ENCODE results near the gene TP53I13. TPM values are rescaled to one million over a fixed set of nuclear protein-coding genes. Genes with fewer than 3 reads are reported as not detected.

TP53I13 gene
- total and polyA plus RNA-seq, 2 donors (not counting 1 experiment from before 2014, with no cell fraction given) = 11.1 to 51.5 TPM

DNA sequence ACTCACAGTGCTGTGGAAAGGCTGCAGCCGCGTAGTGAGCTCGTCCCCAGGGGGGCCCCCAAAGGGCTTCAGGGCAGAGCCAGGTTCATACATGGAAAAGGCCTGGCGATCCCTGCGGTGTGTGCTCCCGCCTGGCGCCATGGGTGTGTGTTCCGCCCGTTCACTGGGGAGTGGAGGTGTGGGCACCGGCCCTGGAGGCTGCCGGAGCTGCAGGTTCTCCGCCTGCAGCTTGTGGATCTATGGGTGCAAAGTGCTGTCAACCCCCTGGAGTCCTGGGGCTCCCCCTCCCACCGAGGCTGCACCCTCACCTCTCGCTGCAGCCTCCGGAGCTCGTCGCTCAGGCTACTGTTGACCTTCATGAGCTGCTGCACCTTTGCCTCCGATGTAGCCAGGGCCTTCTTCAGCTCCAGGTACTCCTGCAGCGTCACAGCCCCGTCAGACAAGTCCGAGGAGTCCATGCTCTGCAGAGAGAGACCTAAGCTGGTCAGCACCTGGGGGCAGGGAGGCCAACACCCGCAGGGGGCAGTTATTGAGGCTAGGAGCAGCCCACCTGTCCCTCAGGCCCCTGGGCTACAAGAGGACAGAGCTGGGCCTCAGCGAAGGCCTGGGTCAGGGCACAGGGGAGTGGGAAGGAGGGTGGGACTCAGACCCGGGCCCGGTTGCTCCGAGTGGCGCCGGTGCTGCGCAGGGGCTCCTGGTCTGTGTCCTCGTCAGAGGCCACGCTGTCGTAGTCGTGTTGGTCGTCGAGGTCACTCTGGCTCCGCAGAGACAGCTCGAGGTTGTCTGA is 7.9 kb downstream of the TP53I13 start:
- peaks cover 42% of the 10 kb centered on the region for H3K36me3 ChIP-seq (ENCODE audit: control insufficient read depth, insufficient read depth, low read length)
- H3K4me1 ChIP-seq (ENCODE audit: control insufficient read depth, extremely low read depth, insufficient read depth, low read length) = peaks cover 10% of the 10 kb centered on the region
- no peak overlapping the region for H3K27ac ChIP-seq (ENCODE audit: insufficient read depth, low read length)
- no peaks in the 10 kb centered on the region for H3K9me3 ChIP-seq (ENCODE audit: control insufficient read depth, insufficient read depth, low read depth, low read length)
- H3K27me3 ChIP-seq (ENCODE audit: control insufficient read depth, insufficient read depth, low read length) = no peaks in the 10 kb centered on the region
- no peak for TF ChIP-seq EZH2 (IDR thresholded peaks at IDR 0.05; ENCODE audit: low read length, missing control alignments)
- no peak for TF ChIP-seq CTCF (conservative IDR thresholded peaks at IDR 0.05 in 1 of 2, IDR thresholded peaks at IDR 0.05 in 1 of 2; ENCODE audit: low read depth in 1 of 2, low read length in 2 of 2)
- H3K79me2 ChIP-seq (ENCODE audit: control insufficient read depth, insufficient read depth, low read length) = no peaks in the 10 kb centered on the region
- no peak for DNase-seq (ENCODE audit: low read depth in 2 of 2)
- no peak overlapping the region for H3K4me3 ChIP-seq (replicated peaks in 1 of 4; ENCODE audit: control extremely low read depth in 1 of 4, insufficient read depth in 1 of 4, low read depth in 3 of 4, low read length in 4 of 4)
- no peak overlapping the region for H2AFZ ChIP-seq (ENCODE audit: low read length)
- no peak overlapping the region for H3K9ac ChIP-seq (ENCODE audit: insufficient read depth, low read length)
- H4K20me1 ChIP-seq (ENCODE audit: control insufficient read depth, extremely low read depth, insufficient read depth, low read length) = no peaks in the 10 kb centered on the region
- no peak overlapping the region for H3K4me2 ChIP-seq (ENCODE audit: extremely low read depth, insufficient read depth, low read length)

DNA sequence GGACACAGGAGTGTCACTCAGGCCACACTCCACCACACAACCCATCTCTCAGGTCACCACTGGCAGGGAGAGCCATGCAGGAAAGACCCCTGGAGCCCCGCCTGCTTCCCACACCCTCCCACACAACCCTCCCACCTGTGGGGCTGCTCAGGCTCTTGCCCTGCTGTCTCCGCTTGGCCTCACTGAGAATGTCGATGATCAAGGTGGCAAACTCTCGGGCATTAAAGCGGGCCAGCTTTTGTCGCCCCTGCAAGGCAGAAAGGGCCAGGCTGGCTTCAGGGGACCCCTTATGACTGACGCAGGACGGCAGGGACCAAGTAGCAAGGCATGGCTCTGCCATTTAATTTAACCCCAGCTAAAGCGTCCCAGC is 8.5 kb downstream of the TP53I13 start:
- Histone ChIP-seq H3K4me2 (ENCODE audit: extremely low read depth, insufficient read depth, low read length) (no peak overlapping the region), H3K27me3 (ENCODE audit: control insufficient read depth, insufficient read depth, low read length) (no peaks in the 10 kb centered on the region), H3K79me2 (ENCODE audit: control insufficient read depth, insufficient read depth, low read length) (no peaks in the 10 kb centered on the region), H3K4me3 (replicated peaks in 1 of 4; ENCODE audit: control extremely low read depth in 1 of 4, insufficient read depth in 1 of 4, low read depth in 3 of 4, low read length in 4 of 4) (no peak overlapping the region), H3K4me1 (ENCODE audit: control insufficient read depth, extremely low read depth, insufficient read depth, low read length) (peaks cover 10% of the 10 kb centered on the region), H3K9ac (ENCODE audit: insufficient read depth, low read length) (no peak overlapping the region), H3K36me3 (ENCODE audit: control insufficient read depth, insufficient read depth, low read length) (peaks cover 40% of the 10 kb centered on the region), H3K9me3 (ENCODE audit: control insufficient read depth, insufficient read depth, low read depth, low read length) (no peaks in the 10 kb centered on the region), H2AFZ (ENCODE audit: low read length) (no peak overlapping the region), H3K27ac (ENCODE audit: insufficient read depth, low read length) (no peak overlapping the region), H4K20me1 (ENCODE audit: control insufficient read depth, extremely low read depth, insufficient read depth, low read length) (no peaks in the 10 kb centered on the region)
- DNase-seq (ENCODE audit: low read depth in 2 of 2) = no peak
- TF ChIP-seq CTCF (conservative IDR thresholded peaks at IDR 0.05 in 1 of 2, IDR thresholded peaks at IDR 0.05 in 1 of 2; ENCODE audit: low read depth in 1 of 2, low read length in 2 of 2) (no peak), EZH2 (IDR thresholded peaks at IDR 0.05; ENCODE audit: low read length, missing control alignments) (no peak)

- peaks cover 37% of the 10 kb centered on the region for H3K36me3 ChIP-seq (ENCODE audit: control insufficient read depth, insufficient read depth, low read length)
- H2AFZ ChIP-seq (ENCODE audit: low read length) = no peak overlapping the region
- no peaks in the 10 kb centered on the region for H3K9me3 ChIP-seq (ENCODE audit: control insufficient read depth, insufficient read depth, low read depth, low read length)
- peaks cover 7% of the 10 kb centered on the region for H3K4me1 ChIP-seq (ENCODE audit: control insufficient read depth, extremely low read depth, insufficient read depth, low read length)
- no peak overlapping the region for H3K4me2 ChIP-seq (ENCODE audit: extremely low read depth, insufficient read depth, low read length)
- H3K27me3 ChIP-seq (ENCODE audit: control insufficient read depth, insufficient read depth, low read length) = no peaks in the 10 kb centered on the region
- TF ChIP-seq EZH2 (IDR thresholded peaks at IDR 0.05; ENCODE audit: low read length, missing control alignments) (no peak), CTCF (conservative IDR thresholded peaks at IDR 0.05 in 1 of 2, IDR thresholded peaks at IDR 0.05 in 1 of 2; ENCODE audit: low read depth in 1 of 2, low read length in 2 of 2) (no peak)
- H3K27ac ChIP-seq (ENCODE audit: insufficient read depth, low read length) = no peak overlapping the region
- no peaks in the 10 kb centered on the region for H4K20me1 ChIP-seq (ENCODE audit: control insufficient read depth, extremely low read depth, insufficient read depth, low read length)
- no peak overlapping the region for H3K4me3 ChIP-seq (replicated peaks in 1 of 4; ENCODE audit: control extremely low read depth in 1 of 4, insufficient read depth in 1 of 4, low read depth in 3 of 4, low read length in 4 of 4)
- H3K9ac ChIP-seq (ENCODE audit: insufficient read depth, low read length) = no peak overlapping the region
- no peaks in the 10 kb centered on the region for H3K79me2 ChIP-seq (ENCODE audit: control insufficient read depth, insufficient read depth, low read length)
- DNase-seq (ENCODE audit: low read depth in 2 of 2) = peak; percentile 49 to 72
Measured at GRCh38 chr17:29577385-29578211, 9.1 kb downstream of the TP53I13 start.

Data from fibroblast of lung (primary cell).